PC-9 (cell line): ENCODE data around the gene SLC35B2. TPM values are rescaled to one million over a fixed set of nuclear protein-coding genes. Genes with fewer than 3 reads are reported as not detected.

ENCODE experiments used
- BruUV-seq: library from RNA; stranded (reverse); fragments of 400-500 nt; replicated peaks from 2 replicates; lab custom pipeline; 2021; lab: Mats Ljungman, UMichigan
- CTCF ChIA-PET: fragments of 300-600 bp; sonication (Branson Sonifier 250); formaldehyde crosslinking; loops from one replicate; lab custom pipeline; 2022; ENCODE audit warnings: antibody characterized with exemption; lab: Charles Lee
- POLR2A ChIA-PET: fragments of 300-600 bp; sonication (Branson Sonifier 250); formaldehyde crosslinking; loops from one replicate; lab custom pipeline; 2022; ENCODE audit warnings: antibody characterized with exemption; ENCODE audit not compliant: unreplicated experiment; lab: Charles Lee
- DNase-seq, 2 experiments: peaks; one replicate each; pipeline versions ENCODE4 v3.0.0 to v3.0.0-alpha.2; 2015 to 2022; ENCODE audit warnings: mixed read lengths in 1 of 2
- H2AFZ ChIP-seq: fragments of 200-600 bp; sonication (generic); 2 replicates; pipeline ENCODE4 v1.8.1; 2017; ENCODE audit warnings: antibody characterized with exemption
- H3F3A ChIP-seq: fragments of 200-600 bp; sonication (generic); 2 replicates; pipeline ENCODE4 v1.8.1; 2017; ENCODE audit warnings: antibody characterized with exemption, mild to moderate bottlenecking, low read depth; ENCODE audit not compliant: insufficient read depth
- H3K27ac ChIP-seq: fragments of 200-600 bp; sonication (generic); 2 replicates; pipeline ENCODE4 v1.6.1; 2016; ENCODE audit warnings: mixed run types
- H3K27me3 ChIP-seq: fragments of 200-600 bp; sonication (generic); 2 replicates; pipeline ENCODE4 v1.6.1; 2016; ENCODE audit warnings: low read depth, mixed run types; ENCODE audit not compliant: insufficient read depth
- H3K36me3 ChIP-seq: fragments of 200-600 bp; sonication (generic); 2 replicates; pipeline ENCODE4 v1.6.1; 2016; ENCODE audit warnings: low read depth, mixed run types
- H3K4me1 ChIP-seq: fragments of 200-600 bp; sonication (generic); replicated peaks from 2 replicates; pipeline ENCODE4 v1.6.1; 2016; ENCODE audit warnings: mixed run types; ENCODE audit not compliant: insufficient read depth
- H3K4me2 ChIP-seq: fragments of 200-600 bp; sonication (generic); 2 replicates; pipeline ENCODE4 v1.6.1; 2017; ENCODE audit warnings: mixed run types
- H3K4me3 ChIP-seq: fragments of 200-600 bp; sonication (generic); 2 replicates; pipeline ENCODE4 v1.6.1; 2016; ENCODE audit warnings: mixed run types
- H3K79me2 ChIP-seq: fragments of 200-600 bp; sonication (generic); 2 replicates; pipeline ENCODE4 v1.6.1; 2017; ENCODE audit warnings: low read depth, mixed run types
- H3K9me2 ChIP-seq: fragments of 200-600 bp; sonication (generic); 2 replicates; pipeline ENCODE4 v1.8.1; 2017; ENCODE audit warnings: mild to moderate bottlenecking; ENCODE audit not compliant: insufficient read depth
- H3K9me3 ChIP-seq: fragments of 200-600 bp; sonication (generic); 2 replicates; pipeline ENCODE4 v1.8.1; 2016; ENCODE audit warnings: low read depth; ENCODE audit not compliant: insufficient read depth
- H4K20me1 ChIP-seq: fragments of 200-600 bp; sonication (generic); 2 replicates; pipeline ENCODE4 v1.8.1; 2017; ENCODE audit not compliant: insufficient read depth
- CTCF ChIP-seq: fragments of 200-600 bp; sonication (generic); conservative IDR thresholded peaks from 2 replicates; pipeline ENCODE4 v1.6.1; 2017; ENCODE audit warnings: mixed run types, antibody characterized with exemption, mild to moderate bottlenecking, moderate library complexity
- EZH2 ChIP-seq: fragments of 200-600 bp; sonication (generic); IDR thresholded peaks from 2 replicates; pipeline ENCODE4 v1.8.0; 2017; ENCODE audit warnings: antibody characterized with exemption, low read depth
- intact Hi-C: fragments of 100-400 bp; cut with micrococcal nuclease; formaldehyde crosslinking; loops from one replicate; pipeline ENCODE4 v1.10.0; 2022; ENCODE audit not compliant: unreplicated experiment
- total RNA-seq: library from RNA; stranded (reverse); gene quantifications from 2 replicates; pipeline ENCODE4 v1.2.3, GENCODE V29; 2021

SLC35B2 gene
- total RNA-seq, 1 experiment from 2014 or later, result 59.7 TPM

- Histone ChIP-seq H3K4me3 (no peak overlapping the region), H3K4me1 (peaks cover 19% of the 10 kb centered on the region), H3K9me2 (no peaks in the 10 kb centered on the region), H3K36me3 (no peaks in the 10 kb centered on the region), H2AFZ (no peak overlapping the region), H4K20me1 (no peaks in the 10 kb centered on the region), H3K4me2 (no peak overlapping the region), H3F3A (peaks cover 22% of the 10 kb centered on the region), H3K27ac (no peak overlapping the region), H3K79me2 (no peaks in the 10 kb centered on the region), H3K27me3 (no peaks in the 10 kb centered on the region), H3K9me3 (no peaks in the 10 kb centered on the region)
- no peak for TF ChIP-seq EZH2
- no peak for TF ChIP-seq CTCF
- intact Hi-C loops, result no loop called here
- POLR2A ChIA-PET, result interaction anchor here (0.5 kb wide), 1 partner anchor 105 kb away, joined by 3 read pairs; the partner anchor contains the start of gene AARS2
- no TSS peak for BruUV-seq
- CTCF ChIA-PET, result interaction anchor here (0.6 to 0.9 kb wide), 2 partner anchors 26 to 106 kb away, joined by 3 to 4 read pairs; no protein-coding TSS in a partner anchor
- DNase-seq, result no peak
Observed at GRCh38 chr6:44207966-44208365, 49.4 kb downstream of the SLC35B2 start.

Other genes starting within 250 kb of the SLC35B2 start
- gene MRPL14, start 130.1 kb downstream of the SLC35B2 start, total RNA-seq, result 96.3 and 97.9 TPM in 2 replicates
- 36.1 and 38.5 TPM in 2 replicates for gene TMEM63B, start 130.0 kb downstream of the SLC35B2 start, total RNA-seq
- gene CAPN11, start 98.7 kb downstream of the SLC35B2 start, total RNA-seq, result not detected in 2 replicates
- gene MYMX, start 40.6 kb downstream of the SLC35B2 start, total RNA-seq, result not detected in 2 replicates
- 45.3 and 46.9 TPM in 2 replicates for gene SLC29A1, start 33.9 kb downstream of the SLC35B2 start, total RNA-seq
- gene HSP90AB1, start 10.4 kb downstream of the SLC35B2 start, total RNA-seq, result 895 and 1,136 TPM in 2 replicates
- gene NFKBIE, start 8.0 kb upstream of the SLC35B2 start, total RNA-seq, result 7.6 and 10.2 TPM in 2 replicates
- gene TMEM151B, start 12.9 kb upstream of the SLC35B2 start, total RNA-seq, result not detected in 2 replicates
- 11.6 and 12.5 TPM in 2 replicates for gene AARS2, start 55.8 kb upstream of the SLC35B2 start, total RNA-seq
- not detected in 2 replicates for gene SPATS1, start 85.1 kb upstream of the SLC35B2 start, total RNA-seq
- 17.8 and 24.0 TPM in 2 replicates for gene CDC5L, start 130.2 kb upstream of the SLC35B2 start, total RNA-seq